ENCODE data around the gene RBL1.
A peak's percentile ranks its signal among the peaks of the same experiment; 100 is the strongest.
"Not testable (repeated sequence)": the region's sequence is repeated elsewhere in the genome, so short reads cannot be mapped to it uniquely, and the experiment has no call there.

The RBL1 gene

DNA sequence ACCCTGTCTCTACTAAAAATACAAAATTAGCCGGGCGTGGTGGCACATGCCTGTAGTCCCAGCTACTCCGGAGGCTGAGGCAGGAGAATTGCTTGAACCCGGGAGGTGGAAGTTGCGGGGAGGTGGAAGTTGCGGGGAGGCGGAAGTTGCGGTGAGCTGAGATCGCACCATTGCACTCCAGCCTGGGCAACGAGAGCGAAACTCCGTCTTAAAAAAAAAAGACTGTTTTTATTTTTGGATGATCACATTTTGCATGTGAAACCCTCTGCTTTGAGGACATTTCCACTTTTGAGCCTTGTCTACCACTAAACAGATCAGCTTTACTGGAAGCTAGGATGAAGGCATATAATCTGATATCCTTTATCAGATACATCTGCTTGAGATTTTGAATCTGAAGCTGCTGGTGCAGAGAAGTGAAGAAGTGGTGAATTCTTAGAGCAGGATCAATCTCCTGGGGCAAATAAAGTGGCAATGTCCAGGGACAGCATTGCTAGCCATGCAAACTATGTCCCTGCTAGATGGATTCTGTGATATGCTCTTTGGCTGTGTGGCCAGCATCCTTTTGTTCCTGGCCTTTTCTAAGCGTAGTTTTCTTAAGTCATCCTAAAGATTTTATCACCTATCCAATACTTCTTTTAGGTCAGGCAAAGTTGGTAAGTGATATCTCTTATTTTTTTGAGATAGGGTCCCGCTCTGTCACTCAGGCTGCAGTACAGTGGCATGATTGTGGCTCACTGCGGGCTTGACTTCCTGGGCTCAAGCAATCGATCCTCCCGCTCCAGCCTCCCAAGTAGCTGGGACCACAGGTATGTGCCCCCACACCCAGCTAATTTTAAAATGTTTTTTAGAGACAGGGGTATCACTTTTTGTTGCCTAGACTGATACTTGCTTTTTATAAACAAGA lies 23.3 kb downstream of the RBL1 start:
- DNase-seq (ENCODE audit: low spot score): no peak

DNA sequence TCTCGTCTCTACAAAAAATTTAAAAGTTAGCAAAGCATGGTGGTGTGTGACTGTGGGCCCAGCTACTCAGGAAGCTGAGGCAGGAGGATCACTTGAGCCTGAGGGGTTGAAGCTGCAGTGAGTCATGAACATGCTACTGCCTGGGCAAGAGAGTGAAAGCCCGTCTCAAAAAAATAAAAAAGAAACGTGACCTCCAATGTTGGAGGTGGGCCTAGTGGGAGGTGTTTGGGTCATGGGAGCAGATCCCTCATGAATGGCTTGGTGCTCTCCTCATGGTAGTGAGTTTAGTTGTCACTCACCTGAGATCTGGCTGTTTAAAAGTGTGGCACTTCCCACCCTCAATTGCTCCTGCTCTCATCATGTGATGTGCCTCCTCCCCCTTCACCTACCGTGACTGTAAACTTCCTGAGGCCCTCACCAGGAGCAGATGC lies 24.3 kb downstream of the RBL1 start:
- DNase-seq (ENCODE audit: low spot score): no peak

- DNase-seq (ENCODE audit: low spot score): not testable (repeated sequence)
Observed at GRCh38 chr20:37069563-37069962, 26.2 kb downstream of the RBL1 start.

DNA sequence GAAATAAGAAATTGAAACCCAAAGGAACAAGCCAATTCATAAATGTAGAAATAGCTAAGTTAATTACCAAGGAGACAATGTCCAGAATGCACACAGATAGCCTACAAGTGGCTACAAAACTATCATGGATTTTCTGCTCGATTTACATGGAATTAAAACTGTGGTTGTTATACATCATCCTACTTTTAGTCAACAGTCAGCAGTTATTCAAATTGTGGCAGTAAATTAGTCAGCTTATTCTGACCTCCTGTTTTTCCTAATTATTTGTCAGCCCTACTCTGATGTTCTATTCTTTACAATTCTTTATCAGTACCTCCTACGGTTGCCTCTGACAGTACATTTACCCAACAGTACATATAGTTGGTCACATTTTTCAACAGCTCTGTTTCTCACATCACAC lies 29.6 kb downstream of the RBL1 start:
- DNase-seq (ENCODE audit: low spot score): no peak

DNA sequence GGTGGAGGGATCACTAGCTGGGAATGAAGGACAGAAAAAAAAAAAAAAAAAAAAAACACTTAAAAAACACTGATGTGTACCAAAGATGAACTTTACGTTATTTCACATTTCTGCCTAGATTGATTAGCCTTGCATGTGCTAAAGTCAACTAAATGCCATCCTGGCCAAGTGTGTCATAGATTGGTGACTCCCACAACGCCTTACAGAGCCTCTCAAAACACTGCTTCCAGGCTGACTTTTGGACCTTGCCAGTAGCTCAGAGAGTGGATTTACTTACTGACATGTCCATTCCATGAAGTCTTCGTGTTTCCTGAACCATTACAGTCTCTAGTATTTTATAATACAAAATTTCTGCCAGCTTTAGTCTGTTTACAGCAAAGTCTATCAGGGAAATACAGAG lies 40.5 kb downstream of the RBL1 start:
- no peak for DNase-seq (ENCODE audit: low spot score)

DNA sequence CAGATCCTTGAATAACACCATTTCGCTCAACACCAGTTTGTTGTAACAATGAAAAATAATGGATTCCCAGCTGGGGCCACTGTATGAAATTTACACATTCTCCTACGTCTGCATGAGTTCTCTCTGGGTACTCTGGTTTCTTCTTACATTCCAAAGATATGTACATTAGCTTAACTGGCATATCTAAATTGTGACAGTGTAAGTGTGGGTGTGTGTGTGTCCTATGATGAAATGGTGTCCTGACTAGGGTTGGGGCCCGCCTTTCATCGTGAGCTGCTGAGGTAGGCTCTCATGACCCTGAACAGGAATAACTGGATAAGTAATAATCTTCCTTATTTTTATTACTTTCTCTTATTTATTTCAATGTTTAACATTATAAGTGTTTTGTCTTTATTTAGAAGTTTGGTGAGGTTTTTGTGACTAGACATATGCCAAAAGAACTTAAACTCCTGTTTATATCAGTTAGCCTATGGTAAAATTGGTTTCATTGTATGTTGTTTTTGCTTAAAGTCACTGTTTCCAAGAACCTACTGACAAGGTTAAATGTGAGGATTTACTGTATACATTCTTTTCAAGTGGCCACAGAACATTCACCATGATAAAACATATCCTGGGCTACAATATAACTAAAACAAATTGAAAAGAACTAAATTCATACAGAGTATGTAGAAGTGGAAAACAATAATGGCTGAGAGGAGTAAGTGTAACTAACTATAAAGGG lies 42.4 kb downstream of the RBL1 start:
- DNase-seq (ENCODE audit: low spot score): no peak

DNA sequence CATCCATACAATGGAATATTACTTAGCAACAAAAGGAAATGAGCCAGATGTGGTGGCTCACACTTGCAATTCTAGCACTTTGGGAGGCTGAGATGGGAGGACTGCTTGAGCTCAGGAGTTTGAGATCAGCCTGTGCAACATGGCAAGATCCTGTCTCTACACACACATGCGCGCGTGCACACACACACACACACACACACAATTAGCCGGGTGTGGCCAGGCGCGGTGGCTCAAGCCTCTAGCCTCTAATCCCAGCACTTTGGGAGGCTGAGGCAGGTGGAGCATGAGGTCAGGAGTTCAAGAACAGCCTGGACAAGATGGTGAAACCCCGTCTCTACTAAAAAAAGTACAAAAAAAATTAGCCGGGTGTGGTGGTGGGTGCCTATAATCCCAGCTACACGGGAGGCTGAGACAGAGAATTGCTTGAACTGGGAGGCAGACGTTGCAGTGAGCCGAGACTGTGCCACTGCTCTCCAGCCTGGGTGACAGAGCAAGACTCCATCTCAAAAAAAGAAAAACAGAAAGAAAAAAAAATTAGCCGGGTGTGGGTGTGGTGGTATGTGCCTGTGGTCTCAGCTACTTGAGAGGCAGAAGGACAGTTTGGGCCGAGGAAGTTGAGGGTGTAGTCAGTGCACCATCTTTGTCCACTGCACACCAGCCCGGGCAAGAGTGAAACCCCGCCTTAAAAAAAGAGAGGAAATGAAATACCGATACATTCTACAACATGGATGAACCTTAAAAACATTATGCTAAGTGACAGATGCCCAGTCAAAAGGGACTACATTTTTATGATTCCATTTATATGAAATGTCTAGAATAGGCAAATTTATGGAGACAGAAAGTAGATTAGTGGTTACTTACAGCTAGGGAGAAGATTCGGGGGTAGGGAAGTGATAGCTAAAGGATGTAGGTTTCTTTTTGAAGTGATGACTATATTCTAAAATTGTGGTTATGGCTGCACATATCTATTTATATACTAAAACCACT lies 52.5 kb downstream of the RBL1 start:
- DNase-seq (ENCODE audit: low spot score): no peak

GRCh38 chr20:37039366-37039765 lies 56.4 kb downstream of the RBL1 start:
- DNase-seq (ENCODE audit: low spot score): not testable (repeated sequence)

GRCh38 chr20:37032077-37032476 lies 63.7 kb downstream of the RBL1 start:
- no peak for DNase-seq (ENCODE audit: low spot score)

- no peak for DNase-seq (ENCODE audit: low spot score)
Observed at GRCh38 chr20:37020636-37021035, 75.2 kb downstream of the RBL1 start.

GRCh38 chr20:37012631-37013030 lies 83.2 kb downstream of the RBL1 start:
- not testable (repeated sequence) for DNase-seq (ENCODE audit: low spot score)

- not testable (repeated sequence) for DNase-seq (ENCODE audit: low spot score)
Observed at GRCh38 chr20:37011858-37012257, 83.9 kb downstream of the RBL1 start.

- no peak for DNase-seq (ENCODE audit: low spot score)
Observed at GRCh38 chr20:37011147-37011546, 84.7 kb downstream of the RBL1 start.

DNA sequence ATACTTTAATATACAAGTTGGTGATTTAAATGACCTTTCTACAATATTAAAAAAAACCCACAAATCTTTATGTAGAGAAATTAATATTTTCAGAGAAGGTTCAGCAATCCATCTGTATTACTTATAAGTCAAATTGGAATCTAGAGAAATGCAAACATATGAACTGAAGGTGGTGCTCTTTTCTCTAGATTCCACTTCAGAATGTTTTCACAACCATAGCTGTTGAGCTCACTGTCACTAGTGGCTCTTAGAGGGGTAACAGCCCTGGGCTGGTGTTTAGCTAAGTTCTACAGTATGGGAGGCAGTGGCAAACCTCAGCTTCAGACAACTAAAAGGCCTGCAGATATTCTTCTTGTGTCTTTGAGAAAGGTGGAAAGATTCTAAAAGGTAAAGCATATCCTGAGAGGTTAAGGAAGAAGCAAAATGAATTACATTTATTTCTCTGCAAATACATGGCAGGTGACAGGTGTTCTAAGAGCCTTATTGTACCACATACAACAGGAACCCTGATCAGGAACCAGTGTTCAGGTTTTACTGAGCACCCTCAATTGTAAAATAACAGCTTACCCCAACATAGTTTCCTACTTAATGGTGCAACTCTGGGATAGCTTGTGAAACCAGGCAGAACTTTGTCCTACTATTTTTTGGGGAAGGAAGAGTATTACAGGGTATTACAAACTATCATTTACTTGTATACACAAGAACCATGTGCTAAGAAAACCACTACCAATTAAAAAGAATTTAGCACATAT lies 87.7 kb downstream of the RBL1 start:
- DNase-seq (ENCODE audit: low spot score): peak; percentile 52

DNA sequence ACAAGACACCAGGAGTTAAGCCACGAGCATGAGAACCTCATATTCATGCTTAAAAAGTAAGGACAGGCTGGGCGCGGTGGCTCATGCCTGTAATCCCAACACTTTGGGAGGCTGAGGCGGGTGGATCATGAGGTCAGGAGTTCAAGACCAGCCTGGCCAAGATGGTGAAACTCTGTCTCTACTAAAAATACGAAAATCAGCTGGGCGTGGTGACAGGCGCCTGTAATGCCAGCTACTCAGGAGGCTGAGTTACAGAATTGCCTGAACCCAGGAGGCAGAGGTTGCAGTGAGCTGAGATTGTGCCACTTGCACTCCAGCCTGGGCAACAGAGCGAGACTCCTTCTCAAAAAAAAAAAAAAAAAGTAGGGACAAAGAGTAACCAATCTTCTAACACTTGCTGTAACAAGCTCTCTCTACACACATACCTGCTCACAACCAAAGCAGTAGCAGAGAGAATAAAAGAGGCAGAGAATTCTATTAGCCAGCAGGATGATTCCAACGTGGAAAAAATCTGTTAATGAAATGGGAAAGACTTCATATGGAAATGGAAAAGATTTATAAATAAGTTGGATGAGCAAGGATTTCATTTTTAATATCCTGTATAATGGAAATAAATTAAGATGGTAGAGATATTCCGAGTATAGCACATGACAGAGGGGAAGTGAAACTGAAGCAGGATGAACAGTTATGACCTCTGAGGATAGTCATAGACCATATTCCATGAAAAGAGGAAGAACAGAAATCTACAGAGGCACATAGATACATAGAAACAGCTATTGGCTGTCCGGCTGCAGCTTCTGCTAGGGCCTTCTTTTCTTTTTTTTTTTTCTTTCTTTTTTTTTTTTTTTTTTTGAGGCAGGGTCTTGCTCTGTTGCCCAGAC lies 90.5 kb downstream of the RBL1 start:
- DNase-seq (ENCODE audit: low spot score): not testable (repeated sequence)

DNA sequence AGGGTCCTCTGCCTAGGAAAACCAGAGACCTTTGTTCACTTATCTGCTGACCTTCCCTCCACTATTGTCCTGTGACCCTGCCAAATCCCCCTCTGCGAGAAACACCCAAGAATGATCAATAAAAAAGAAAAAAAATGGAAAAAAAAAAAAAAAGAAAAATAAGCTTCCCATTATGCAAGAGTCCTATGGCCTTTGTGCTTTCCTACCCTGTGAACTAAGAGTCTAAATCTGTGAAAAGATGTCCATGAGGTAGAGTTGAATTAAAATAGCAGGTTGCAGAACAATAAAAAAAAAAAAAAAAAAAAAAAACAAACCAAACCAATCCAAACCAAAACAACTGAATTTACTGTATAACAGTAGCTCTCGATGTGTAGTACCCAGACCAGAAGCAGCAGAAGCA lies 94.2 kb downstream of the RBL1 start:
- DNase-seq (ENCODE audit: low spot score): not testable (repeated sequence)

GRCh38 chr20:37000171-37000570 lies 95.6 kb downstream of the RBL1 start:
- DNase-seq (ENCODE audit: low spot score): not testable (repeated sequence)

DNA sequence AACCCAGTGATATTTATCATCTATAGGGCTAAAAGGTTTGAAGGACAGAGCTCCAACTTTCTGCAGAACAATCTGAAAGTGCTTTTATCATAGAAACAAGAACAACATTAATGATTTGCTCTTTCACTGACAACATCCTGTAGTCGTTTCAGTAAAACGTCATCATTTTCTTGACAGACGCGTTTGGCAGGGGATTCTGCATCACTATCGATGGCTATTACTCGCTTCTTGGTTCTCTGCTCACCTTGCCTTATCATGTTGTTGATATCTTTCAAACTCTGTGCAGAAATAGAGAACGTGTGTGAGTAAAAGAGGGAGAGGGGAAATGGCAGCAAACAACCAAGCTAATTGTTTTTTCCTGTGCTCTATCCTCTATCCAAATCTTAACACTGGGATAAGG lies 97.1 kb downstream of the RBL1 start:
- DNase-seq (ENCODE audit: low spot score): no peak

DNA sequence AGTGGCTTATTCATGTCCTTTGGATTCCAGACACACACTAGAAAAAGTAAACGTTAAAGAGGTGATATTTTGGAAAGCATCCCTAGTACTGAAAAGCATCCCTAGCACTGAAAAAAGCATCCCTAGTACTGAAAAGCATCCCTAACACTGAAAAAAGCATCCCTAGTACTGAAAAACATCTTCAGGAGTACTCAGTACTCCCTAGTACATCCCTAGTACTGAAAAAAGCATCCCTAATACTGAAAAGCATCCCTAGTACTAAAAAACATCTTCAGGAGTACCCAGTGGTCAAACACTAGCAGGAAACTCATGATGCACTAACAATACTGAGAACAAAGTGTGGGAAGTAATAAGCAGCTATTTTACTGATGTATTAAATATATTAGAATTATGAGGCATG lies 98.7 kb downstream of the RBL1 start:
- DNase-seq (ENCODE audit: low spot score): no peak

- not testable (repeated sequence) for DNase-seq (ENCODE audit: low spot score)
Observed at GRCh38 chr20:36994221-36994620, 101.6 kb downstream of the RBL1 start.
